HK-2 (cell line): ENCODE measurements around the gene ASTN1.

Source experiments
- DNase-seq: peaks from one replicate; pipeline ENCODE4 v3.0.0-alpha.2; 2018; ENCODE audit not compliant: unreplicated experiment

Gene ASTN1

GRCh38 chr1:177163844-177164379 lies 600 bp downstream of the ASTN1 start:
- DNase-seq = no peak

- no peak for DNase-seq
These were observed 2.3 kb downstream of the ASTN1 start for GRCh38 chr1:177162243-177162642.

- DNase-seq = no peak
These were observed 18.0 kb downstream of the ASTN1 start for GRCh38 chr1:177146499-177146898.

GRCh38 chr1:177145106-177146070 lies 19.1 kb downstream of the ASTN1 start:
- no peak for DNase-seq

- no peak for DNase-seq
These were observed 21.7 kb downstream of the ASTN1 start for GRCh38 chr1:177142791-177143271.

- no peak for DNase-seq
These were observed 22.5 kb downstream of the ASTN1 start for GRCh38 chr1:177142010-177142409.

- no peak for DNase-seq
These were observed 26.2 kb downstream of the ASTN1 start for GRCh38 chr1:177138347-177138746.

GRCh38 chr1:177137814-177138213 lies 26.7 kb downstream of the ASTN1 start:
- no peak for DNase-seq

- no peak for DNase-seq
These were observed 29.3 kb downstream of the ASTN1 start for GRCh38 chr1:177135250-177135649.

GRCh38 chr1:177133977-177134538 lies 30.5 kb downstream of the ASTN1 start:
- no peak for DNase-seq

- DNase-seq = no peak
These were observed 32.4 kb downstream of the ASTN1 start for GRCh38 chr1:177132141-177132540.

GRCh38 chr1:177131723-177132122 lies 32.8 kb downstream of the ASTN1 start:
- DNase-seq = no peak

GRCh38 chr1:177130451-177130945 lies 34.0 kb downstream of the ASTN1 start:
- DNase-seq = no peak

GRCh38 chr1:177128665-177129281 lies 35.7 kb downstream of the ASTN1 start:
- DNase-seq = no peak

- no peak for DNase-seq
These were observed 38.2 kb downstream of the ASTN1 start for GRCh38 chr1:177126267-177126666.

GRCh38 chr1:177124577-177125278 lies 39.8 kb downstream of the ASTN1 start:
- no peak for DNase-seq

- DNase-seq = no peak
These were observed 41.9 kb downstream of the ASTN1 start for GRCh38 chr1:177122461-177123251.

- no peak for DNase-seq
These were observed 45.2 kb downstream of the ASTN1 start for GRCh38 chr1:177119311-177119710.

- DNase-seq = no peak
These were observed 45.6 kb downstream of the ASTN1 start for GRCh38 chr1:177118901-177119300.

GRCh38 chr1:177116941-177117340 lies 47.6 kb downstream of the ASTN1 start:
- no peak for DNase-seq
